Measurements from ENCODE around the gene MAFG. TPM values are rescaled to one million over a fixed set of nuclear protein-coding genes. Genes with fewer than 3 reads are reported as not detected.
A peak's percentile ranks its signal among the peaks of the same experiment; 100 is the strongest.

Gene MAFG
- total and polyA plus RNA-seq, 2 of the 13 experiments (the other 11 are each of a cell fraction or from before 2014, with no cell fraction given): 14.5 to 20.0 TPM

DNA sequence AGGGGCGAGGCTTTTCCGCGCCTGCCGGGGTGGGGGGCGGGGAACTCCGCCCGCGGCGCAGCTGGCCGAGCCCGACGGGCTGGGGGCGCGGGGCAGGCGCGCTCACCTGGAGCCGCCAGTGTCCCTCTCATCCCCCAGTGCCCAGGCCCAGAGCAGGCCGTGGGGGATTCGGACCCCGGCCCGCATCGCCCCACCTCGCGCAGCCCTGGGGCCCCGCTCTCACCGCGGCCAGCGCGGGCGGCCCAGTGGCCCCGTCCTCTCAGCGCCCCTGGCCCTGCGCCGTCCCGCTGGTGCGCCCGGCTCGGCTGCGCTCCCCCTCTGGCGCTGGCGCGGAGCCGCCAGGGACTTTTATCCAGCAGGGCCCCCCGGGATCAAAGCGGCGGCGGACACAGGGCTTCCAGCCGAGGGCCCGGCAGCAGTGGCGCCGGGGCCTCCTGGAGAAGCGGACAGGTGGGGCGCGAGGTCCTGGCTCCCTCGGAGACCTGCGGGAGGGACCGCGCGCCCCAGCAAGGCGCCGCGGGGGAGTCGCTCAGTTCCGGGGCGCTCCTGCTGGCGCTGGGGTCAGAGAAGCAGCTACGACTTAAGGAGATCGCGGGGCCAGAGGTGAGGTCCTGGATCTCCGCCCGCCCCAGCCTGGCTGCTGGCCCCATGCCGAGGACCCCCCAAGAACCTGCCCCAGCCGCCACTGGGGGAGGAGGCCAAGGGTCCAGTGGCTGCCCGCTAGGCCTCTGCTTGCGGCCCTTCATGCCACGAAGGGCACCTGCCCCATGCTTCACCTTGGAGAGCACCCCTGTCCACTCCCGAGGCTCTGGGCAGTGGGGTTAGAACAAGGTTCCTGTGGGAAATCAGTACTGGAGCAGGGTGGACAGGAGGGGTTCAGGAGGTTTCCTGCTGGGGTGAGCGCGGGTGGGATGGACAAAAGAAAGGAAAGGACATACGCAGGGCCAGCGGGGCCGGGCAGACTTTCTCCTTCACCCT lies 34.3 kb upstream of the MAFG start (continued):
- peak; percentile 46; the same call in 1 of the 2 replicates for TF ChIP-seq TAF1 (CRISPR knock-in tag; IDR thresholded peaks at IDR 0.05)
- TF ChIP-seq, protein P1, sequence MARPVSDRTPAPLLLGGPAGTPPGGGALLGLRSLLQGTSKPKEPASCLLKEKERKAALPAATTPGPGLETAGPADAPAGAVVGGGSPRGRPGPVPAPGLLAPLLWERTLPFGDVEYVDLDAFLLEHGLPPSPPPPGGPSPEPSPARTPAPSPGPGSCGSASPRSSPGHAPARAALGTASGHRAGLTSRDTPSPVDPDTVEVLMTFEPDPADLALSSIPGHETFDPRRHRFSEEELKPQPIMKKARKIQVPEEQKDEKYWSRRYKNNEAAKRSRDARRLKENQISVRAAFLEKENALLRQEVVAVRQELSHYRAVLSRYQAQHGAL (CRISPR knock-in tag; IDR thresholded peaks at IDR 0.05; ENCODE audit: not compliant biosample characterization): peak; percentile 29
- TF ChIP-seq ZNF563 (CRISPR knock-in tag; IDR thresholded peaks at IDR 0.05): no peak
- peak; percentile 28 for TF ChIP-seq MED1 (CRISPR knock-in tag; IDR thresholded peaks at IDR 0.05)
- TF ChIP-seq ZNF264 (CRISPR knock-in tag; IDR thresholded peaks at IDR 0.05): no peak
- TF ChIP-seq, protein P2, sequence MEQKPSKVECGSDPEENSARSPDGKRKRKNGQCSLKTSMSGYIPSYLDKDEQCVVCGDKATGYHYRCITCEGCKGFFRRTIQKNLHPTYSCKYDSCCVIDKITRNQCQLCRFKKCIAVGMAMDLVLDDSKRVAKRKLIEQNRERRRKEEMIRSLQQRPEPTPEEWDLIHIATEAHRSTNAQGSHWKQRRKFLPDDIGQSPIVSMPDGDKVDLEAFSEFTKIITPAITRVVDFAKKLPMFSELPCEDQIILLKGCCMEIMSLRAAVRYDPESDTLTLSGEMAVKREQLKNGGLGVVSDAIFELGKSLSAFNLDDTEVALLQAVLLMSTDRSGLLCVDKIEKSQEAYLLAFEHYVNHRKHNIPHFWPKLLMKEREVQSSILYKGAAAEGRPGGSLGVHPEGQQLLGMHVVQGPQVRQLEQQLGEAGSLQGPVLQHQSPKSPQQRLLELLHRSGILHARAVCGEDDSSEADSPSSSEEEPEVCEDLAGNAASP (CRISPR knock-in tag; IDR thresholded peaks at IDR 0.05; ENCODE audit: borderline replicate concordance): 0 out of 2 replicates have a peak, but pooled peaks have one; percentile 9
- TF ChIP-seq ZNF547 (CRISPR knock-in tag; IDR thresholded peaks at IDR 0.05): peak; percentile 59; the same call in 1 of the 2 replicates
- no peak; the same call in 1 of the 2 replicates for TF ChIP-seq ZBTB38 (CRISPR knock-in tag; IDR thresholded peaks at IDR 0.05)
- no peak for TF ChIP-seq ZNF75D (CRISPR knock-in tag; IDR thresholded peaks at IDR 0.05; ENCODE audit: borderline replicate concordance)
- 0 out of 2 replicates have a peak, but pooled peaks have one; percentile 18 for TF ChIP-seq ZFX (CRISPR knock-in tag; IDR thresholded peaks at IDR 0.05; ENCODE audit: low read depth)
- peak; percentile 14; the same call in 1 of the 2 replicates for TF ChIP-seq ZNF614 (CRISPR knock-in tag; IDR thresholded peaks at IDR 0.05; ENCODE audit: borderline replicate concordance)
- TF ChIP-seq ZC3H4 (CRISPR knock-in tag; IDR thresholded peaks at IDR 0.05; ENCODE audit: borderline replicate concordance): peak; percentile 56; the same call in 1 of the 2 replicates
- TF ChIP-seq, protein P3, sequence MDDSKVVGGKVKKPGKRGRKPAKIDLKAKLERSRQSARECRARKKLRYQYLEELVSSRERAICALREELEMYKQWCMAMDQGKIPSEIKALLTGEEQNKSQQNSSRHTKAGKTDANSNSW (CRISPR knock-in tag; IDR thresholded peaks at IDR 0.05; ENCODE audit: borderline replicate concordance): 0 out of 2 replicates have a peak, but pooled peaks have one; percentile 22
- TF ChIP-seq, protein P4, sequence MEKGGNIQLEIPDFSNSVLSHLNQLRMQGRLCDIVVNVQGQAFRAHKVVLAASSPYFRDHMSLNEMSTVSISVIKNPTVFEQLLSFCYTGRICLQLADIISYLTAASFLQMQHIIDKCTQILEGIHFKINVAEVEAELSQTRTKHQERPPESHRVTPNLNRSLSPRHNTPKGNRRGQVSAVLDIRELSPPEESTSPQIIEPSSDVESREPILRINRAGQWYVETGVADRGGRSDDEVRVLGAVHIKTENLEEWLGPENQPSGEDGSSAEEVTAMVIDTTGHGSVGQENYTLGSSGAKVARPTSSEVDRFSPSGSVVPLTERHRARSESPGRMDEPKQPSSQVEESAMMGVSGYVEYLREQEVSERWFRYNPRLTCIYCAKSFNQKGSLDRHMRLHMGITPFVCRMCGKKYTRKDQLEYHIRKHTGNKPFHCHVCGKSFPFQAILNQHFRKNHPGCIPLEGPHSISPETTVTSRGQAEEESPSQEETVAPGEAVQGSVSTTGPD (CRISPR knock-in tag; IDR thresholded peaks at IDR 0.05): peak; percentile 63; the same call in 1 of the 2 replicates
- TF ChIP-seq, protein P5, sequence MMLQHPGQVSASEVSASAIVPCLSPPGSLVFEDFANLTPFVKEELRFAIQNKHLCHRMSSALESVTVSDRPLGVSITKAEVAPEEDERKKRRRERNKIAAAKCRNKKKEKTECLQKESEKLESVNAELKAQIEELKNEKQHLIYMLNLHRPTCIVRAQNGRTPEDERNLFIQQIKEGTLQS (CRISPR knock-in tag; IDR thresholded peaks at IDR 0.05): 0 out of 2 replicates have a peak, but pooled peaks have one; percentile 15
- 0 out of 2 replicates have a peak, but pooled peaks have one; percentile 6 for TF ChIP-seq MIER3 (CRISPR knock-in tag; IDR thresholded peaks at IDR 0.05; ENCODE audit: borderline replicate concordance)
- TF ChIP-seq ZNF335 (CRISPR knock-in tag; IDR thresholded peaks at IDR 0.05): 0 out of 2 replicates have a peak, but pooled peaks have one; percentile 23
- no peak for TF ChIP-seq FLYWCH1 (CRISPR knock-in tag; IDR thresholded peaks at IDR 0.05)
- TF ChIP-seq ZFY (CRISPR knock-in tag; IDR thresholded peaks at IDR 0.05): peak; percentile 79
- TF ChIP-seq, protein P6, sequence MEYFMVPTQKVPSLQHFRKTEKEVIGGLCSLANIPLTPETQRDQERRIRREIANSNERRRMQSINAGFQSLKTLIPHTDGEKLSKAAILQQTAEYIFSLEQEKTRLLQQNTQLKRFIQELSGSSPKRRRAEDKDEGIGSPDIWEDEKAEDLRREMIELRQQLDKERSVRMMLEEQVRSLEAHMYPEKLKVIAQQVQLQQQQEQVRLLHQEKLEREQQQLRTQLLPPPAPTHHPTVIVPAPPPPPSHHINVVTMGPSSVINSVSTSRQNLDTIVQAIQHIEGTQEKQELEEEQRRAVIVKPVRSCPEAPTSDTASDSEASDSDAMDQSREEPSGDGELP (IDR thresholded peaks at IDR 0.05; ENCODE audit: borderline replicate concordance, low read depth): peak; percentile 39; the same call in 1 of the 2 replicates
- no peak for TF ChIP-seq EHMT2 (IDR thresholded peaks at IDR 0.05; ENCODE audit: borderline replicate concordance, low read depth, low read length)
- 0 out of 2 replicates have a peak, but pooled peaks have one; percentile 17 for TF ChIP-seq ARHGAP35 (CRISPR knock-in tag; IDR thresholded peaks at IDR 0.05; ENCODE audit: borderline replicate concordance)
- TF ChIP-seq ZNF598 (CRISPR knock-in tag; IDR thresholded peaks at IDR 0.05; ENCODE audit: borderline replicate concordance): 0 out of 2 replicates have a peak, but pooled peaks have one; percentile 38

Data from HepG2 (cell line).